Measurements from ENCODE around the gene HSD17B7.
"Not testable (repeated sequence)": the region's sequence is repeated elsewhere in the genome, so short reads cannot be mapped to it uniquely, and the experiment has no call there.

The HSD17B7 gene

DNA sequence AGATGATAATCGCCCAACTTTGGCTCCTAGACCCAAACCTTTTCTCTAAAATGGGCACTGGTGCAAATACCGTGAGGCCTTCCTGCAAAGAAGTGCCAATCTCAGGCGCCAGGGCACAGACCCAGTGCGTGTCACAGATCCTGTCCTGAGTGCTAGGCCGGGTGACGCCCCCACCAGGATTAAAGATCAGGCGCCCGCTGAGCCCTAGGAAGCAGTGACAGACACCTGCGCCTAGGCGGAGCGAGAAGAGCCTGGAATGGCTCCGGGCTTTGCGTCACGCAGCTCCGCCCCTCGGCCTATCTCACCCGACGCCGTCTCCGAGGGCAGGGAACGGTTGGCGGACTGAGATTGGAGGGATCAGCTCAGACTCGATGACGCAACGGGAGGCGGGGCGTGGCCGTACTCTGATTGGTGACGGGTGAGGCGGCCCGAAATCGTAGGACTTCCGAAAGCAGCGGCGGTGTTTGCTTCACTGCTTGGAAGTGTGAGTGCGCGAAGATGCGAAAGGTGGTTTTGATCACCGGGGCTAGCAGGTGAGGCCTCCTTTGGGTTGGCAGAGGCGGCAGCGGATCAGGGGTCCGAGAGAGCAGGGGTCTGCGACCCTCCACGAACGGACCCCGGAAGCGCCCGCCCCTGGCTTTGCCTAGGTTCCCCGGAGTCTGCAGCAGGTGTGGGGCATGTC lies at the start of gene HSD17B7:
HSD17B7 (plus strand) TSS at position 400 of the 682 bp plus-strand sequence; CDS start at position 499, 99 bp downstream.
- not testable (repeated sequence) for DNase-seq (ENCODE audit: low spot score)

- no peak for DNase-seq (ENCODE audit: low spot score)
Measured at GRCh38 chr1:162740755-162741154, 49.7 kb upstream of the HSD17B7 start.

DNA sequence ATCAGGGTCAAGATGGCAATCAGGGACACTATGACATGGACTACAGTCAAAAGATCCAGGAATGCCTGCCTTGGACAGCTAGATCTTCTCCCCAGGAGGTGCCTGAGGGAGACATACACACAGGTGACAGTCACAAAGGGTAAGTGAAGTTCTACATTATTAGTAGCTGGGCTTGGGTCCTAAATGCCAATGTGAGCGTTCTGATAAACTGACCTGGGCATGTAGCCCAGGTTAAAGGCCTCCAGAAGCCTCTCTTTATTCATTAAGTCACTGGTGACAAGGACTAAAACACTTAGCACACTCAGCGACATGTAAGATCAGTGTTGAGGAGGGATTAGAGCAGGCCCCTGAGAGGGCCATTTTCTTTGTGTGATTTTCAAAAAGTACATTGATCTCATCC lies 48.9 kb upstream of the HSD17B7 start:
- DNase-seq (ENCODE audit: low spot score): no peak

- DNase-seq (ENCODE audit: low spot score): not testable (repeated sequence)
Measured at GRCh38 chr1:162746264-162746942, 44.1 kb upstream of the HSD17B7 start.

GRCh38 chr1:162753001-162753658 lies 37.4 kb upstream of the HSD17B7 start:
- no peak for DNase-seq (ENCODE audit: low spot score)

DNA sequence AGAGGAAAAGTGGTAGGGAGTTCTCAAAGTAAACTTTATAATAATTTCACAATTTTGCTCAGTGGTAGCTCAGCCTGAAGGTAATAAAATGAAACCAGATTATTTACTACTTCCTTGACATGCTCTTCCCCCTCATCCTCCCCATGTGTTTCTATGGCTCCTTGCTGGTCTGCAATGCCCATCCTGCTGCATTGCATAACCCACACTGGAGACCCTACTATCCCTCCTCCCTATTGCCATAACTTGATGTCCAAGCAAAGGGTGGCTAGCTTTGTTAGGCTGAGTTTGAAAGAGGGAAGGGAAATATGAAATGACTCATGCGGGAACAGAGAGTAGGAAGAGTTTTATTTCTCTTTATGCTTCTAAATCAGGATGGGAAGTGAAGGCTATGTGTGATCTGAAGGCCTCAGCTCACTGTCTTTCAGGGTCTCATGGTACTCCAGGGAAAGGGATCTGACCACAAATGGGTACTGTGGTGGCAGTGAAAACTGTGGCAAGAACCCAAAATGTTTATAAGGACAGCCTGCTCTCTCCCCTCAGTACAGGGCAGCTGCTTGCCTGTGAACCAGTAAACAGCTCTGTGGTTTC lies 36.4 kb upstream of the HSD17B7 start:
- DNase-seq (ENCODE audit: low spot score): no peak

GRCh38 chr1:162755306-162755705 lies 35.2 kb upstream of the HSD17B7 start:
- no peak for DNase-seq (ENCODE audit: low spot score)

GRCh38 chr1:162756523-162756922 lies 34.0 kb upstream of the HSD17B7 start:
- DNase-seq (ENCODE audit: low spot score): no peak

DNA sequence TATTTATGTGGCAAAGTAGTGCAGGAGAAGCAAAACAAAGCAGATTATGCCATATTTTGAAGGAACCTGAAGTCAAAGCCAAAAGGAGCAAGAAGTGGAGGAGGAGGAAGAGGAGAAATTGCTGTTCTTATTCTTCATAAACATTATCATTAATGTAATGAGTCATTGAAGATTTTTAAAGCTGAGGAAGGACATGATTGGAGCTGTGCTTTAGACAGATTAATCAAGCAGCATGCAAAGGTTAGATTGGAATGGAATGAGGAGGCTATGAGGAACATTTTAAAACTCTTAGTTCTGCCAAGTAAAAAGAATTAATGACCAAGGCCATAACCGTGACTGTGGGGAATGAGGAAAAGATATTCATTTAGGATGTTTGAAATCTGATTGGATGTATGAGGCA lies 33.0 kb upstream of the HSD17B7 start:
- DNase-seq (ENCODE audit: low spot score): no peak

DNA sequence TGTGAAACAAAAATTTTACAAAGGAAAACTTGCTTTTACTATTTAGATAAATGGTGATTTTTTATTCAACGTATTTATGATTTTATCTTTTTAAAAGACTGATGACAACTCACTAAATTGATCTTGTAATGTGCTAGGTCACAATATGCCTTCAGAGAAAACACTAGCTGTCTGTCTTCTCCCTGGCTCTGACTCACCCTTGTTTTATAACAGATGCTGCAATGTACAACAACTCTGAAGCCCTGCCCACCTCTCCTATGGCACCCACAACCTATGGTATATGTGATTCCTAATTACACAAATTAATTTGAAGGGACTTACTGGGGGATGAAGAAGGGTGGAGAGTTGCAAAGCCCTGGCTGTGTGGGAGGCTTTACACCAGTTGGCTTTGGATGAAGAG lies 24.7 kb upstream of the HSD17B7 start:
- no peak for DNase-seq (ENCODE audit: low spot score)

DNA sequence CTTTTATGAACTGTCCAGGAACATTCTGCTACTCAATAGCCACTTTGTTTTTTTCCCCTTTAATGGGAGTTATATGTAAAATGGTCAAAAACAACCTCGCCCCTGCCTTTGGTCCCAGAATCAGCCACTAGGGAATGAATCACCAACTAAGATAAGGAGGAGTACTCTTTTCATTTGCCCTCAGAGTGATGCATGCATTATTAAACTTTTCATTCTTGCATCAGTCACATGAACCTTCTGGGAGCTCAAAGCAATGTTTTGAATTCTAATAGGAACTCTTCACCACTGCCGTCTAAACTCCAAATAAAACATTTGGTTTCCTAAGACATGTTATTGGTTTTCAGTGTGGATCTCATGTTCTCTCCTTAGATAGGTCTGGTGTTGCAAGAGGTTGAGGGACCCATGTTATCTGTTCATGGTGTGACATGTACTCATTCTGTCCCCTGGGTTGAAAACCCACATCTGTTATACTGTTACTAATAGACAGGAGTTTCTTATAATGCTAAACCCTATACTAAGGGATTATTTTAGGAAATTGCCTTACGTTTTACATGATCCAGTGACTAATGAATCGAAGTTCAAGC lies 17.8 kb upstream of the HSD17B7 start:
- peak; percentile 25 for DNase-seq (ENCODE audit: low spot score)

DNA sequence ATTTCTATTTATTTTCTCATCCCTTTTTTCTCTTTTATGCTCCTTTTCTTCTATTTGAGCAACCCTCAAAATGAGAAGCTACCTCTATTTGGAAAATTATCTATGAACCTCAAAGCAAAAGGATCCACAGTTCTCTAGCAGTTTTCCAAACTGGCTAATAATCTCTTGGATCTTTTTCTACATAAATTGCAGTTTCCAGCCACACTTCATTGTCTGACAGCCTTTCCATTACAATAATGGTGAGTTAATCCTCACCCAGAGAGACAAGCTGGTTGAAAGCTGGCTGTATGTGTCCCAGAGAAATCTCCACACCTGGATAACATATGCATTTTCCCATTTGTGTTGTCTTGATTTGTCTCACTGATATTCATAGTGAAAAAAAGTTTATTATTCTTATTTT lies 16.5 kb upstream of the HSD17B7 start:
- no peak for DNase-seq (ENCODE audit: low spot score)

DNA sequence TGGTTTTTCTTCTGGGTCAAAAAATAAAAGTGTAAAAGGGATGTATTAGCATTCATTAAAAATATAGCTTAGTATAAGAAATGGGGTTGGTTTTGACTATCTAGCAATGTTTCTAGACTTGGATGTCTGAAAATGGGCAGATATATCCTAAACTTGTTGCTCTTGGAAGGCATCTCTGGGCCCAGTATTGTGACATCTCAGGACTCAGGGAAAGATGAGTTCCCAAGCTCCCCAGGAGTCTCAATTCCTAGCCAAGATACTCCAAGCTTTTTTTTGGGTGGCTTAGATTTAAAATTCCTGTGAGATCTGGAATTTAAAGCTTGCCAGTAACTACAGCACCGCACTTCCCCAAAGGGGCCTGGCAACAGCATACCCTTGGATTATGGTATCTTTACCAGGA lies 11.5 kb upstream of the HSD17B7 start:
- no peak for DNase-seq (ENCODE audit: low spot score)

GRCh38 chr1:162782671-162783070 lies 7.8 kb upstream of the HSD17B7 start:
- no peak for DNase-seq (ENCODE audit: low spot score)

DNA sequence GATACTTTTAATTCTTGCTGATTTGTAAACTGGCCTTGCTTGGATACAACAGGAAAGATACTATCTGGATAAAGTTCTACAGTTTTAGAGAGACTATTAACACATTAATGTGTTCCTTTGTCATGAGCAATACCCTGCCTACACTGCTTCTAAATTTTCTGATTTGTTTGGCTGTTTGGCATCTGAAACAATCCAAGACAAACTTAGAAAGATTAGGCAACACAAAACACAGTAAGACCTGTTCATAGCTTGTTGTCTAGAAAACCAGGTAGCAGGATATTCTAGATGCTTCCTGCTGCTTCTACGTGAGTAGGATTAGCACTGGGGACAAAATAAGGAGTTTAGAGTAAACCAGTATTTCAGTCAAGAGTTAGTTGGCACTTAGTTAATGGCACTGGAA lies 5.6 kb upstream of the HSD17B7 start:
- DNase-seq (ENCODE audit: low spot score): not testable (repeated sequence)

- DNase-seq (ENCODE audit: low spot score): not testable (repeated sequence)
Measured at GRCh38 chr1:162788783-162789182, 1.7 kb upstream of the HSD17B7 start.

DNA sequence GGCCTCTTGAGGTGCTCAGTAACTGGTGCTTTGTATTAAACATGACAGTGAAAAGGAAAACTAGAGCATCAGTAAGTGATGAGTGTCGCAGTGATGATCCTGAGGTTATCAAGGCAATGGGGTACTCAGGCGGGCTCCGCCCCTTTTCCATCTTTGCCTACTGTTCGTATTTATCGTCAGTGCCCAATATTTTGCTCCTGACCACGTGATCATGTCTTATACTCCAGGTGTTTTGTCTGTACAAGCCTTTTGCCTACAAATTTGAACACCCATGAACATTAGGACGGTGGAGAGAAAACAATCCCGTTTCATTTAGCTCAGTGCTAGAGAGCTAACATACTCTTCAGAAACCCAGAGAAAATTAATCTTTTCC lies 469 bp downstream of the HSD17B7 start:
- DNase-seq (ENCODE audit: low spot score): not testable (repeated sequence)

GRCh38 chr1:162794284-162794683 lies 3.8 kb downstream of the HSD17B7 start:
- DNase-seq (ENCODE audit: low spot score): not testable (repeated sequence)

DNA sequence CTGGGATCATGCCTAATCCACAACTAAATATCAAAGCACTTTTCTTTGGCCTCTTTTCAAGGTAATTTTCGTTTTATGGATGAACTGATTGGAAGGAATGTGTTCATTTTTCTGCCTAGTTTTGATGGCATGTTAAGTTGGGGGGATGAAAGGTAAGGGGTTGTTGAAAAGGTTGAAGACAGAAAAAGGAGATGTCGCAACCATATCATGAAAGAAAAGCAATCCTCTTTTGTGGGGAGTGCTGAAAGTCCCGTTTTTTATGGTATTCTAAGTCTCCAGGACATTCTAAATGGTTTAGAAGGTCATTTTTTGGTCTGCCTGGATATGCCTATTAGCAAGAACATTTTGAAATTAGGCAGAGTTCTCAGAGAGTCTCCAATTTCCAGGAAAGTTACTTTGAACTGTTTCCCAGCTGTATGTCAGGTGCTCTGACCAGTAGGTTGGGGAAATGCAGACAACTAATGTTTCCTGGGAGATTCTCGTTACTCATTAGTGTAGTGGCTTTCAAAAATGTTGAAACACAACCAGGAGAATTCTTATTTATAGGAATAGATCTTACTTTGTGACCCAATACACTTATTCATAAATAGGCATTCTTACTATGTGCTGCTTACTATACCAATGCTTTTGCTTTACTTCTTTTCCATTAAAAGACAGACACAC lies 6.2 kb downstream of the HSD17B7 start:
- DNase-seq (ENCODE audit: low spot score): not testable (repeated sequence)

GRCh38 chr1:162799995-162800830 lies 9.7 kb downstream of the HSD17B7 start:
- DNase-seq (ENCODE audit: low spot score): peak; percentile 35

- not testable (repeated sequence) for DNase-seq (ENCODE audit: low spot score)
Measured at GRCh38 chr1:162807503-162807902, 17.0 kb downstream of the HSD17B7 start.

Data from AG08396 (cell line).